PFSK-1 (cell line): Measurements from ENCODE around the gene SNX12.

Experiments
- FOXP2 ChIP-seq: optimal IDR thresholded peaks from 2 replicates; pipeline ENCODE3; 2011; ENCODE audit warnings: borderline replicate concordance, control low read depth, inconsistent platforms; ENCODE audit not compliant: insufficient read depth; ENCODE audit errors: extremely low read length, extremely low read depth
- POLR2AphosphoS5 ChIP-seq: IDR thresholded peaks from 2 replicates; pipeline ENCODE4 v1.6.1; 2012; ENCODE audit warnings: low read depth, mild to moderate bottlenecking, control low read depth, low read length, moderate library complexity
- REST ChIP-seq, 2 experiments: IDR thresholded peaks; 2 replicates each; pipeline versions ENCODE4 v1.6.1 to v1.8.0; 2011 to 2012; ENCODE audit warnings: low read depth in 2 of 2, low read length in 2 of 2, control low read depth in 1 of 2, inconsistent platforms in 1 of 2, mild to moderate bottlenecking in 1 of 2, moderate library complexity in 1 of 2; ENCODE audit not compliant: insufficient read depth in 1 of 2
- SIN3A ChIP-seq: IDR thresholded peaks from 2 replicates; pipeline ENCODE4 v1.6.1; 2012; ENCODE audit warnings: mild to moderate bottlenecking, low read length, moderate library complexity, borderline replicate concordance; ENCODE audit not compliant: insufficient read depth
- TAF1 ChIP-seq: IDR thresholded peaks from 2 replicates; pipeline ENCODE4 v1.6.1; 2012; ENCODE audit warnings: low read length, control low read depth, borderline replicate concordance; ENCODE audit not compliant: insufficient read depth

The SNX12 gene

DNA sequence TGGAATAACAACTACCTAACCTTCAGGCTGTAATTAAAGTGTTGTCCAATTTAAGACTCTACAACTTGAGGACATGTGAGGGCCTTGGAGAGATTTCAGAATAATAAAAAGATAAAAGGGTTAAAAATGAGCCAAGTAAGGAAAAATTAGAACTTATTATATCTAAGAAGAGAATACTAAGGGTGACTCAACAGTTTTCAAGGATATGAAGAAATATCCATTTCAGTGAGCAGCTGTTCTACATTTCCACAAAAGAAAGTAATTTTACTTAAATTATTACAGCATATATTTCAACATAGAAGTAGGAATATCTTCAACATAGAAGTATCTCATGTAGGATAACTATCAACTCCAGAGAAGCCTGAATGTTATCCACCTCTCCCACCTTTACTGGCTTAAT, 11.3 kb downstream of the SNX12 start:
- no peak for TF ChIP-seq FOXP2
- TF ChIP-seq SIN3A, result no peak
- no peak for TF ChIP-seq POLR2AphosphoS5
- TF ChIP-seq REST (IDR thresholded peaks at IDR 0.05; ENCODE audit: insufficient read depth in 1 of 2, low read depth in 2 of 2, low read length in 2 of 2), result no peak
- TF ChIP-seq TAF1, result no peak

- no peak for TF ChIP-seq FOXP2
- TF ChIP-seq TAF1, result no peak
- no peak for TF ChIP-seq SIN3A
- no peak for TF ChIP-seq REST (IDR thresholded peaks at IDR 0.05; ENCODE audit: insufficient read depth in 1 of 2, low read depth in 2 of 2, low read length in 2 of 2)
- TF ChIP-seq POLR2AphosphoS5, result no peak
These were observed 14.9 kb downstream of the SNX12 start for GRCh38 chrX:71053217-71053621.

DNA sequence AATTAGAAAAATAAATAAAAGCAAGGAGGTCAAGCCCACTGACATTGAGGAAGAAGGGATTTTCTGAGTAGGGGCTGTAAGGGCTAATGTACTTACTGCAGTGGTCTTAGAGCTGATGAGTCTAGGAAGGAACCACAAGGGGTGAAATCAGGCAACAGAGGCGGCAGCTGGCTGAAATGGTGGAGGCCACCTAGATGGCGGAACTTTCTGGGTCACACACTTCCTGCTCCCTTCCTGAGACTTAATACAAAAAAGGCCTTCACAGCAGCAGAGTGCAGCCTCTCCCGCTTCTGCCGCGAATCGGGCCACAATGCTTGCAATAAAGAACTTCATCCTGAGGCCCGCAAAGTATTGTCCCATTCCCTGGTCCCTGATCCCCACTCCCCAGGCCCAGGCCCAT, 15.4 kb downstream of the SNX12 start:
- TF ChIP-seq FOXP2, result no peak
- no peak for TF ChIP-seq SIN3A
- no peak for TF ChIP-seq REST (IDR thresholded peaks at IDR 0.05; ENCODE audit: insufficient read depth in 1 of 2, low read depth in 2 of 2, low read length in 2 of 2)
- TF ChIP-seq TAF1, result no peak
- no peak for TF ChIP-seq POLR2AphosphoS5

- TF ChIP-seq REST (IDR thresholded peaks at IDR 0.05; ENCODE audit: insufficient read depth in 1 of 2, low read depth in 2 of 2, low read length in 2 of 2) (no peak), FOXP2 (no peak)
These were observed 50.7 kb downstream of the SNX12 start for GRCh38 chrX:71017396-71017939.
